A673 (cell line): Measurements from ENCODE around the gene JUNB.

Source experiments
- EZH2 ChIP-seq: fragments of 200-600 bp; sonication (generic); IDR thresholded peaks from 2 replicates; pipeline ENCODE4 v1.6.1; 2017; ENCODE audit warnings: borderline replicate concordance, low read depth, mild to moderate bottlenecking, mixed read lengths, antibody characterized with exemption, low read length; ENCODE audit not compliant: poor library complexity, severe bottlenecking
- TF ChIP-seq, protein P1 (sequence below): fragments of 300-800, 200-600 bp; sonication (generic); conservative IDR thresholded peaks from 2 replicates; pipeline ENCODE4 v1.5.1; 2017; ENCODE audit warnings: low read depth, mild to moderate bottlenecking, antibody characterized with exemption, low read length, moderate library complexity, mixed read lengths

DNA sequence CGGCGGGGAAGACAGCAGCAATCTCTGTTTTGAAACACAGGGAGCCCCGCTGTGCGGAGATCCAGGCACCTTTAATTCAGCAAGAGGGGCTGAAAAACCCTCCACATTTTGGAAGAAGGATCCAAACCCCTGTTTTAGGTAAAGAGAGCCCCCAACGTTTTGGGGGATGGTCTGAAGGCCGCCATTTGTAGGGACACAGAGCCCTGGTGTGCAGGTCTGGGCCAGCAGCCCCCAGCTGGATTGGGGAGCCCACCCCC, 12.5 kb upstream of the JUNB start:
- TF ChIP-seq, protein P1, sequence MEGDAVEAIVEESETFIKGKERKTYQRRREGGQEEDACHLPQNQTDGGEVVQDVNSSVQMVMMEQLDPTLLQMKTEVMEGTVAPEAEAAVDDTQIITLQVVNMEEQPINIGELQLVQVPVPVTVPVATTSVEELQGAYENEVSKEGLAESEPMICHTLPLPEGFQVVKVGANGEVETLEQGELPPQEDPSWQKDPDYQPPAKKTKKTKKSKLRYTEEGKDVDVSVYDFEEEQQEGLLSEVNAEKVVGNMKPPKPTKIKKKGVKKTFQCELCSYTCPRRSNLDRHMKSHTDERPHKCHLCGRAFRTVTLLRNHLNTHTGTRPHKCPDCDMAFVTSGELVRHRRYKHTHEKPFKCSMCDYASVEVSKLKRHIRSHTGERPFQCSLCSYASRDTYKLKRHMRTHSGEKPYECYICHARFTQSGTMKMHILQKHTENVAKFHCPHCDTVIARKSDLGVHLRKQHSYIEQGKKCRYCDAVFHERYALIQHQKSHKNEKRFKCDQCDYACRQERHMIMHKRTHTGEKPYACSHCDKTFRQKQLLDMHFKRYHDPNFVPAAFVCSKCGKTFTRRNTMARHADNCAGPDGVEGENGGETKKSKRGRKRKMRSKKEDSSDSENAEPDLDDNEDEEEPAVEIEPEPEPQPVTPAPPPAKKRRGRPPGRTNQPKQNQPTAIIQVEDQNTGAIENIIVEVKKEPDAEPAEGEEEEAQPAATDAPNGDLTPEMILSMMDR, result no peak
- no peak for TF ChIP-seq EZH2
